ENCODE data around the gene IGFLR1. TPM values are rescaled to one million over a fixed set of nuclear protein-coding genes. Genes with fewer than 3 reads are reported as not detected.

Gene IGFLR1
- total RNA-seq, 1 donor from 2014 or later: 1.8 TPM

DNA sequence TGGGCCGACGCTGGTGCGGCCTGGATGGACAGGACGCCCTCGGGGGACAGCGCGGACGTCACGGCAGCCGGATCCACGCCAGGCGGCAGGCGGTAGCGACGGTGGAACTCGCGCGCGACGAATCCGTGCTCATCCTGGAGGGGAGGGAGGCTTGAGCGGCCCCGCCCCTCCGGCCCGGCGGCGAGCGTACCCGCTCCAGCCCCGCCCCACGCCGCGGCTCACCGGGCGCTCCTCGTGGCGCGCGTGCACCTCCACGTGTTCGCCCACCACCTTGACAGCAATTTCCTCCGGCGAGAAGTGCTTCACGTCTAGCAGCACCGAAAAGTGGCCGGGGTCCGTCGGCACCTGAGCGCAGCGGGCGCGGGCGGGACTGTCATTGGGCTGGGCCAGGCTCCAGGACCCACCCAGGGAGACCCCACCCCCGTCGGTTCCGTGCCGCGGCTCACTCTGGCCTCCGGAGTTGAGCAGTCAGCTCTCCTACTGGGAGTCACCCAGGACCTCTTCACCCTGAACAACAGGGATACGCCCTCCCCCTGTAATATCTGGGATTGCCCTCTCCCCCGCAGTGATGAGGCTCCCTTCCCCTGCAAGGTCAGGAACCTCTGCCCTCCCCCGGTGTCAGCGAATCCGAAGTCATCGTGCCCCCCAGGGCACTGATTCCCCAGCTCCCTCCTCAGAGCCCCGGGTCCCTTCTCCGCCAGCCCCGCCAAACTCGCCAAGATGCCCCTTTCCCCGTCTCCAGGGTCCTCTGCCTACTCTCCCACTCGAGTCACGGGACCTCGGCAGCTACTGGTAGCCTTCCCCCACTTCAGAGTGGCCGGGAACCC lies 13.5 kb upstream of the IGFLR1 start:
- peak in 1 of 2 donors; percentile 45 for DNase-seq (ENCODE audit: low read depth in 2 of 2)

DNA sequence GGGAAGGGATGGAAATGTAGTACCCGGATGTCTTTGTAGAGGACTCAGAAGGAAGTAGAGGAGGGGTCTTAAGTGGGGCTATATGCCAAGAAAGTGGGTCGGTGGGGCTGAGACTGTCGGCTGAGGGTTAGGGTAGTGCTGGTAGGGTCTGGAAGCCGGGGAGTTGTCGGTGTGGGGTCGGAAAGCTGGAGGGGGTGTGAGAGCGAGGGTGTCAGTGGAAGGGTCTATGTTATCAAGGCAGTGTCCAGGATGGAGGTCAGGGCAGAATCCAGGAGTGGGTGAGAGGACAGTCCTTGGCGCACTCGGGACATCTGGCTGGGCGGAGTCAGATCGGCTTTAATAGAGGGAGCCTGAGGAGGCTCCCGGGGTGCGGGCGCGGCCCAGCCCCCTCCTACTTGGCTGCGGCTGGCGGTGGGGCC lies 12.9 kb upstream of the IGFLR1 start:
- DNase-seq (ENCODE audit: low read depth in 2 of 2): no peak

DNA sequence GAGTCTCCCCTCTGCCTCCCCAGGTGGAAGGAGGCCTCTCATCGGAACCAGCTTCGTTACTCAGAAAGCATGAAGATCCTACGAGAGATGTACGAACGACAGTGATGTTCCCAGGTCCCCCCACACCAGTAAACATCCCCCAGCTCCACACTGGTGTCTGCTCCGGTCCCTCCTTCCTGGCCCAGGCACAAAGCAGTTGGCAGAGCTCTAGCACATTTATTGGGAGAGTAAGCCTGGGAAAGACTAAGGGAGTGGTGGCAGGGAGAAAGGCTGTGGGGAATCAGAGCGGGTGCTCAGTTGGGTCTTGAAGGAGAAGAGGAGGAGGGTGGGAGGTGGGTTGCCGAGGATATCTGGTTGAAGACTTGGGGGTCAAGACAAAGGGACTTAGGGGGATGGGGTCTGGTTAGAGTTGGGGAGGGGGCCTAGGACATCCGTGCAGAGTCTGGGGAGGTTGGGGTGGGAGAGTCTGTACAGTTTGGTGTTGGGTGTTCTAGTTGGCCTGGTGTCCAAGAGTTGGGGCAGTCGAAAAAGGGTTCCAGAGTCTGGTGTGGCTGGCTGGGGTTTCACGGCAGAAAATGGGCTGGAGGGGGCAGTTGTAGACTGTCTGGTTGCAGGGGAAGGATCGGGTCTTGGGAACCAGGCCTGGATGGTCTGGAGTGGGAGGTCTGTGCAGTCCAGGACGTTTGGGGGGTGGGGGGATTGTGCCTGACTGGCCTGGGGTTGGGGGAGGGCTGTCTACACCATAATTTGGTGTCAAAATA lies 12.3 kb upstream of the IGFLR1 start:
- DNase-seq (ENCODE audit: low read depth in 2 of 2): no peak

DNA sequence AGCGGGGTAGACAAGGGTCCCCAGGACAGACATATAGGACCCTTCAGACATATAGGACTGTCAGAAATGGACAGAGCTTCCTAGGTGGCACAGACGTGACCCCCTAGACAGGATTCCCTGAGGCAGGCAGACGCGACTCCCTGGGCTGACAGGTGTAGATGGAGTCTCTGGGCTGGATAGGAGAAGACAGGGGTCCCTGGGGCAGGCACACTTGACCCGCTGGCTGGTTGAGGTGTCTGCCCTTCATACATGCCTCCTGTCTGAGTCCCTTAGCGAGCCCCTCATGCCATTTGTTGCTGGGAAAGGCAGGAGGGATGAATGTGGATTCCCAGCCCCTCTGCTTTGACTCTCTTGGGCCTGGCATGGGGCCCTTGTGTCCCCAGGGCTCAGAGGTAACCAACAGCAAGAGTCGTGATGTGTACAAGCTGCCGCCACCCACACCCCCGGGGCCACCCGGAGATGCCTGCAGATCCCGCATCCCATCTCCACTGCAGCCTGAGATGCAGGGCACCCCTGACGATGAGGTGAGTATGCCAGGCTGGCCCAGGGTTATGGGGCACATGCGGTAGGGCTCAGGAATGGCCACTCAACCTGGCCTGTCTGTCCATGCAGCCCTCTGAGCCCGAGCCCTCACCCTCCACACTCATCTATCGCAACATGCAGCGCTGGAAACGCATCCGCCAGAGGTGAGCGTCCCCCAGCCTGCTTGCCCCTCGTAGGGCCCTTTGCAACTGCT lies 11.6 kb upstream of the IGFLR1 start:
- no peak for DNase-seq (ENCODE audit: low read depth in 2 of 2)

DNA sequence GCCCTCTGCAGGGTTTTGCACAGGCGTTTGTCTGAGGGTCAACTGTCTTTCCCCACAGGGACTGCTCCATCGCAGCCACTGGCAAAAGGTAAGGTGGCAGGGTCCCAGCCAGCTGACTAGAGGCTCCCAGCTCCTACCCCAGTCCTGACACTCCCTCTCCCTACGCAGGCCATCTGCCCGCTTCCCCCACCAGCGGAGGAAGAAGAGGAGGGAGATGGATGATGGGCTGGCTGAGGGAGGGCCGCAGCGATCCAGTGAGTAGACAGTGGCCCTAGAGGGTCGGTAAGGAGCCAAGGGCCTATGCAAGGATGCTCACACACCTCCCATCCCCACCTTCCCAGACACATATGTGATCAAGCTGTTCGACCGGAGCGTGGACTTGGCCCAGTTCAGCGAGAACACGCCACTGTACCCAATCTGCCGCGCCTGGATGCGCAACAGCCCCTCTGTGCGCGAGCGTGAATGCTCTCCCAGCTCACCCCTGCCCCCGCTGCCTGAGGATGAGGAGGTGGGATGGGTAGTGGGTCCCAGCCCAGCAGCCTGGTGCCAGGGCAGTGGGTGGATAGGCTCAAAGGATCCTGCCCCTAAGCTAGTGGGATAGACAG lies 10.6 kb upstream of the IGFLR1 start:
- DNase-seq (ENCODE audit: low read depth in 2 of 2): no peak

- DNase-seq (ENCODE audit: low read depth in 2 of 2): no peak
These were observed 9.8 kb upstream of the IGFLR1 start for GRCh38 chr19:35751839-35752745.

DNA sequence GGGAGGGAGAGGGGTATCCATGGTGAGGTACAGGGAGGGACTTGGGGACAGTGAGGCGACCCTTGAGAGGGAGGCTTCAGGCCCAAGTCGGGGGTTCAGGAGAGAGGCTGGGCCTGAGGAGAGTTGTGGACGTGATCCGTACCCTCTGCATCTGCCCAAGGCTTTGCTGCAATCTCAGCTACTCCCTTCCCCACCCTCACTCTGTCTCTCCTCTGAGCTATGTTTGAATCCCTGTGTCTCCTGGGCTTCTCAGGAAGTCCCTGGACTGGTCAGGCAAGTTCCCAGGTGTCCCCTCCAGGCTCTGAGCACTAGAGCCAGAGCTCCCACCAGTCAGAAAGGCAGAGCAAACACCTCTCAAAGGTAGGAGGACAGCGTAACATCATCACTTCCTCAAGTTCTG lies 7.9 kb upstream of the IGFLR1 start:
- no peak for DNase-seq (ENCODE audit: low read depth in 2 of 2)

DNA sequence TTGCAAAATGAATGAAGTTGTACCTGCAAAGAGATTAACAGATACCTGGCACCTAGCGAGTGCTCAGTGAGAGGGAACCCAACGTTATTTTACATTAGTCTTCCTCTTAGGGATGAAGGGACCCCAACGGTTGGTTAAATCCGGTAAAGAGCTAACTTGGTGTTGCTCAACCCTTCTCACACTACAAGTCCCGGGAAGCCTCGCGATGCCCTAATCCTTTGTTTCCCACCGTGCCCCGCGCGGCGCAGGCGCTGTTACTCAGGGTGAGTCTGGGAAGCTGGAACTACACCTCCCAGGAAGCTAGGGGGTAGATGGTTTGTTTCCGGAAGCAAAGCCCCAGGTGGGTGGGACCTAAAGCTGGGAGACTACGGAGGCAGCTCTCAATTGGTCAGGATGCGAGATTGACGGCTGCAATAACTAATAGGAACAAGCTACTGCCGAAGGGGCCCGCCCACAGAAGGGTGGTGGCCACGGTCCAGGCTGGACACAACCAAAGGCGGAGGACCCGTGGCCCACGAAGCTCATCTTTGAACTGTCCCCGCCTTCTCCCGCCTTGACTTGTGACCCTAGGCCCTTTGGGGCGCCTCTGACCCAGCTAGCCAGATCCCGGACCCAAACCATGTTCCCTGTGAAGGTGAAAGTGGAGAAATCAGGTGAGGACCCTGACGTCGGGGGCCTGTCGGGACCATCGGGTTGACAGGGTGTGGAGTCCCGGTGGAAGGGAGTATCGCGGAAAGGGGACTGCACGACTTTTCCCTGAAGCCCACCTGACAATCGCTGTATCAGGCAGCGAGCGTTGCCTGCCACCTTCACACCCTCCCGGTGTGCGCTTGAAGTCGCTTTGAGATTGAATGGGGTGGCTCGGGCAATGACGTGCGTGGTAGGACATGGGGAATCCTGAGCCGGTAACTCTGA lies 6.1 kb upstream of the IGFLR1 start, which contains the start of gene LIN37:
TSS of gene LIN37 (plus strand) at position 471 of the 915 bp plus-strand sequence. CDS start at position 620, 149 bp downstream.
- peak; percentile 99 for DNase-seq (ENCODE audit: low read depth in 2 of 2)

- DNase-seq (ENCODE audit: low read depth in 2 of 2): no peak
These were observed 4.3 kb upstream of the IGFLR1 start for GRCh38 chr19:35746531-35746930.

- no peak for DNase-seq (ENCODE audit: low read depth in 2 of 2)
These were observed 3.8 kb upstream of the IGFLR1 start for GRCh38 chr19:35746087-35746462.

DNA sequence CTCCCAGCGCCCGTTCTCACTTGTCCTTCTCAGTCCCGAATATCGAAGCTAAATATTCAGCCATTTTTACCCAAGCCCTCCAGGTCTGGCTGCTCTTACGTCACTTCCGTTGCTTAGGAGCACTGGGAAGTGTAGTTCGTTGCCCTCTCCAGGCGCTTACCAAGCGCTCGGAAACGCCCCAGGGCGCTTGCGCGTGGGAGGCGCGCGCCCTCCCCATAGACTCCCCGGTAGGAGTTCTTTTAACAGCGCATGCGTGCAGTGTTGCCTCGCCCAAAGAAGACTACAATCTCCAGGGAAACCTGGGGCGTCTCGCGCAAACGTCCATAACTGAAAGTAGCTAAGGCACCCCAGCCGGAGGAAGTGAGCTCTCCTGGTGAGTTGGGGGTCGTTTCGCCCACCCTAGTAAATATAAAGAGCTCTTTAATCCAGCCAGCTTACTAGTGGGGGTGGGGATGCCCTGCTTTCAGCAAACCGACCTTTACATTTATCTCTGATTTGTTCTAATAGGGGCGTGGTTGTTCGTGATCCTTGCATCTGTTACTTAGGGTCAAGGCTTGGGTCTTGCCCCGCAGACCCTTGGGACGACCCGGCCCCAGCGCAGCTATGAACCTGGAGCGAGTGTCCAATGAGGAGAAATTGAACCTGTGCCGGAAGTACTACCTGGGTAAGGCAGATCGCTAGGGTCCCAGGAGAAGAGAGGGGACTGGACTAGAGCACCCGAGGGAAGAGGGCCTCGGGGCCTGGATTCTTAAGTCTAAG lies 3.3 kb upstream of the IGFLR1 start, which contains the start of the genes PSENEN and U2AF1L4:
TSS of gene PSENEN (plus strand) at position 324 of the 759 bp plus-strand sequence. CDS start at position 604, 280 bp downstream.
TSS of gene U2AF1L4 (minus strand) at position 91 of the 759 bp plus-strand sequence. CDS start at position 64, 27 bp downstream.
- DNase-seq (ENCODE audit: low read depth in 2 of 2): peak; percentile 99 to 100

- peak; percentile 92 to 97 for DNase-seq (ENCODE audit: low read depth in 2 of 2)
These were observed 2.4 kb upstream of the IGFLR1 start for GRCh38 chr19:35744430-35745327.

DNA sequence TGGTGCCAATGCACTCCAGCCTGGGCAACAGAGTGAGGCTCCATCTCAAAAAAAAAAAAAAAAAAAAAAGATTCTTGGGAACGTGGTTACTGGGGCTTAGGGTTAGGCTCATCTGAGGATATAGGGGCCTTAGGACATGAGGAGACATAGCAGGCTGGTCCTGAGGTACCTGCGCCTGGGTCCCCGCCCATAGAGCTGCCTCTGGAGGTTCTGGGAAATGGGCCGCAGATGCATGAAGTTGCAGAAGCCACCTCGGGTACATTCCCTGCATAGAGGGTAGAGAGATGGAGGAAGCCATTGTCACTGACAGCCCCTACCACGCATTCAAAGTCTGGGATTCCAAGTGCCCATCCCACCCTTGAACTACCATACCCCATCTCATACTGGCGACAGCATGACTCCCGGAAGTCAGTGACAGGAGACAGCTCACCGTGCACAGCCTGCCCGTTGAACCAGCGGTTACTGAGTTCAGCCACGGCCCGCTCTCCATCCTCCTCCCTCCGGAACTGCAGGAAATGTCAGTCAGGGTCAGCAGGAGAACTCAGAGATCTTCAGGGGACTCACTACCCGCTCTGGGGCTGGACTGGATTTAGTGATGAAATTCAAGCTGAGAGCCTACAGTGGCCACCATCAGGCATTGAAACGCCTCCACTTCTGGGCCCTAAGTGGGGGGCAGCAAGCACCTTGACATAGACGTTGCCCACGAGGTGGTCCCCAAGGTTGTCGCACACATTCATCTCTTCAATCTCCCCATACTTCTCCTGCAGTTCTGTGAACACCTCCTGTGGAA lies 1.6 kb upstream of the IGFLR1 start:
- no peak for DNase-seq (ENCODE audit: low read depth in 2 of 2)

DNA sequence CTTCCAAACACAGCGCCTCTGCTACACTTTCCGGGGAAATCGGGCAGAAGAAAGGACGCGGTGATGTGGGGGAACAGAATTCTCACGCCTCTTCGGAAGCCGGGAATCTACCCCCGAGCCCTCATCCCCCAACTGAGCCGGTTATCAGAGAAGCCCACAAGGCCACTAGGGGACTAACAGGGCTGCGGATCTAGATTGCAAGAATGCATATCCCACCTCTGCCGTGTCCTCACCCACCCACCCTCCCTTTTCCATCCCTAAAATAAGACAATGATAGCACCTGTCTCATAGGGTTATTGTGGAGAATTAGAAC lies 1.1 kb downstream of the IGFLR1 start:
- DNase-seq (ENCODE audit: low read depth in 2 of 2): no peak

- peak; percentile 92 to 97 for DNase-seq (ENCODE audit: low read depth in 2 of 2)
These were observed 1.6 kb downstream of the IGFLR1 start for GRCh38 chr19:35740423-35741202.

DNA sequence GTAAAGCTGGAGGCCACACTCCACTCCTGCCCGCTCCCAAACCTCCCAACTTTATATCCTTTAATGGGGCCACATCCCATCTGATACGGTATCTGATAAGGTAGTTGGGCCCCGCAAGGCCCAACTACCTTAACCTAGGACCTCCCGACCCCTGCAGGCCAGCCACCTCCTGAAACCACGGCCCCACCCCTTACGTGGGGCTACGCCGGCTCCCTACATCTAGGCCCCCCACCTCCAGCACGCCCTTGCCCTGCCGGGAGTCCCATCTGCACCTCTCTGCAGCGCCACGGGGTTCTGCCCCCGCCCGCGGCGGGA lies 2.2 kb downstream of the IGFLR1 start:
- DNase-seq (ENCODE audit: low read depth in 2 of 2): no peak
